Astrocyte of the cerebellum (primary cell): ENCODE measurements around the gene BCAT1.

Experiments used
- DNase-seq: peaks from one replicate; pipeline ENCODE4 v3.0.0-alpha.2; 2011; ENCODE audit warnings: low read depth
- H3K4me3 ChIP-seq: 2 replicates; pipeline ENCODE4 v1.5.1; 2011; ENCODE audit warnings: mild to moderate bottlenecking, low read depth, low read length, moderate library complexity
- in situ Hi-C: cut with HindIII; loops from 2 replicates; pipeline ENCODE4 v1.10.0; 2017; ENCODE audit warnings: low sequenced_read_pairs
- TF ChIP-seq, protein P1 (sequence below): IDR thresholded peaks from 2 replicates; pipeline ENCODE4 v1.5.1; 2012; ENCODE audit warnings: low read length, low read depth, moderate library complexity, mild to moderate bottlenecking; ENCODE audit errors: missing control alignments

BCAT1 gene

DNA sequence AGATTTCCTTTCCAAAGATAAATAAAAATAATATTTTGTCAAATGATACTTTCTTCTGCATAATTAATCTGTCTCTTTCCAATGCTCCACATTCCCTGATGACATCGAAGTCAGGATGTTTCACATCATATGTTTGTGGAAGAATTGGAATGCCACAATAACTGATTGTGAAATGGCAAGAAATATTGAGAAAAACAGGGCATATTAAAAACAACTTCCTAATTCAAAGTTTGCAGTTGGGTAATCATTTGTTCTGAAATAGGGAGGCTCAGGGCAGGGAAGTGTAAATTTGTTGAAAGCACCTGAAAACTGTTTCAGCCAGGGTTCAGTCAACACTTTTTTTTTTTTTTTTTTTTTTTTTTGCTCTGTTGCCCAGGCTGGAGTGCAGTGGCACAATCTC is 50.7 kb downstream of the BCAT1 start:
- no peak for DNase-seq
- TF ChIP-seq, protein P1, sequence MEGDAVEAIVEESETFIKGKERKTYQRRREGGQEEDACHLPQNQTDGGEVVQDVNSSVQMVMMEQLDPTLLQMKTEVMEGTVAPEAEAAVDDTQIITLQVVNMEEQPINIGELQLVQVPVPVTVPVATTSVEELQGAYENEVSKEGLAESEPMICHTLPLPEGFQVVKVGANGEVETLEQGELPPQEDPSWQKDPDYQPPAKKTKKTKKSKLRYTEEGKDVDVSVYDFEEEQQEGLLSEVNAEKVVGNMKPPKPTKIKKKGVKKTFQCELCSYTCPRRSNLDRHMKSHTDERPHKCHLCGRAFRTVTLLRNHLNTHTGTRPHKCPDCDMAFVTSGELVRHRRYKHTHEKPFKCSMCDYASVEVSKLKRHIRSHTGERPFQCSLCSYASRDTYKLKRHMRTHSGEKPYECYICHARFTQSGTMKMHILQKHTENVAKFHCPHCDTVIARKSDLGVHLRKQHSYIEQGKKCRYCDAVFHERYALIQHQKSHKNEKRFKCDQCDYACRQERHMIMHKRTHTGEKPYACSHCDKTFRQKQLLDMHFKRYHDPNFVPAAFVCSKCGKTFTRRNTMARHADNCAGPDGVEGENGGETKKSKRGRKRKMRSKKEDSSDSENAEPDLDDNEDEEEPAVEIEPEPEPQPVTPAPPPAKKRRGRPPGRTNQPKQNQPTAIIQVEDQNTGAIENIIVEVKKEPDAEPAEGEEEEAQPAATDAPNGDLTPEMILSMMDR, result no peak
- in situ Hi-C loops, result no loop called here
- no peak overlapping the region for H3K4me3 ChIP-seq

DNA sequence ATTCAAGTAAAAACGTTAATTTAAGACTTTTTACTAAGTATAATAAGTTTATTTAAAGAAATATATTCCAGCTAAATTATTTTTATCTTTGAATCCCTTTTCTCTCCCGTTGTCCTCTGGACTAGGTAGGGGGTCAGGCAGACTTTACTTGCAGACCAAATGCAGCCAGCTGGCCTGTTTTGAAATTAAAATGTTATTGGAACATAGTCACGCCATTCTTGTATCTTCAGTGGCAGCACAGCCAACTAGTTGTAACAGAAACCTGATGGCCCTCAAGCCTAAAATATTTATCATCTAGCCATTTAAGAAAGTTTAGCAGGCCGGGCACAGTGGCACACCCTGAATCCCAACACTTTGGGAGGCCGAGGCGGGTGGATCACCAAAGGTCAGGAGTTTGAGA is 52.7 kb downstream of the BCAT1 start:
- no peak overlapping the region for H3K4me3 ChIP-seq
- in situ Hi-C loops, result no loop called here
- TF ChIP-seq, protein P1, result no peak
- DNase-seq, result no peak

DNA sequence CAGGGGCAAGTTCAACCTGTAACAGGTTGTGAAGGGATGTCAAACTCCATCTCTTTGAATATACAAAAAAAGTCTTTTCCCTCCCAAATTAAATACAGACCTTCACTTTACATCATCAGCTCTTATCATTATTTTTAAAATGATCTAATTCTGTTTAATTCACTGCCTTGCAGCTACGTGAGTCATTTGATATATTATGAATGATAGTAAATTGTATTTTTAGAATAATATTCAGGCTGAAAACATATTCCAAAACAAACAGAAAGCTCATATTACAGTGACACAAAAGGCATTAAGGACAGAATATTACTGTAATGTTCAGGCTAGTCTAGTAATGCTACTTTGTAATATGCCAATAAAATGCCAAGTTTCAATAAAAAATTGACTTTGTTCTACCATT is 53.3 kb downstream of the BCAT1 start:
- no peak overlapping the region for H3K4me3 ChIP-seq
- TF ChIP-seq, protein P1, result no peak
- DNase-seq, result no peak
- in situ Hi-C loops, result no loop called here

DNA sequence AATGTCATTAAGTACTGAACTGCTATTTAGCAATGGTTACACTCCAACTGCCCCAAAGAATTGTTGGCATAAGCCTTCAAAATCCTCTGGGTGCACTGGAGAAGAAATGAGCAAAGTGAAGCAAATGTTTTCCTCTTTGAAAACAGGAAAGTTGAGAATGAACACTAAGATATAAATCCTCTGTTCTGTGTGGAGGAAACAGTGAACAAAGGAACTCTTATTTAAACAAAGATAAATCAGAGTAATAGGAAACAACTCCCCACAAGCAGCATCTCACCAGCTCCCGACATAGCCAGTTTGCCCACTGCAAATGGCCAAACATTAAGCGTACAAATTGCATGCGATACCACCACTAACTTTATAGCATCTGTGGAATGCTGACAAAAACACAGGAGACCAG is 54.0 kb downstream of the BCAT1 start:
- H3K4me3 ChIP-seq, result no peak overlapping the region
- no peak for DNase-seq
- in situ Hi-C loops, result no loop called here

DNA sequence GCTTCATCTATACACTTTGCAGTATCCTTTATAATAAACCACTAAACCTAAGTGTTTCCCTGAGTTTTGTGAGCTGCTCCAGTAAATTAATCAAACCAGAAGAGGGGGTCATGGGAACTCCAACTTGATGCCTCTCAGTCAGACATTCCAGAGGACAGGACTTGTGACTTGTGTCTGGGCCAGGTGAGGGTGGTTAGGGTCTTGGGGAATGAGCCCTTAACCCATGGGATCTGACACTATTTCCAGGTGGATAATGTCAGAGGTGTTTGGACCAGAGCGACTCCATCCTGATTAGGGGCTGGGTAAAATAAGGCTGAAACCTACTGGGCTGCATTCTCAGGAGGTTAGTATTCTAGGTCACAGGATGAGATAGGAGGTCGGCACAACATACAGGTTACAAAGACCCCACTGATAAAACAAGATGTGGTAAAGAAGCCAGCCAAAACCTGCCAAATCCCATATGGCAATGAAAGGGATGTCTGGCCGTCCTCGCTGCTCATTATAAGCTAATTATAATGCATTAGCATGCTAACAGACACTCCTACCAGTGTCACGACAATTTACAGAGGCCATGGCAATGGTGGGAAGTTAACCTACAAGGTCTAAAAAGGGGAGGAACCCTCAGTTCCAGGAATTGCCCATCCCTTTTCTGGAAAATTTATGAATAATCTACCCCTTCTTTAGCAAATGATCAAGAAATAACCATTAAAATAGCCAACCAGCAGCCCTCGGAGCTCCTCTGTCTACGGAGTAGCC is 58.7 kb downstream of the BCAT1 start:
- no peak for DNase-seq
- no peak overlapping the region for H3K4me3 ChIP-seq
- TF ChIP-seq, protein P1, result no peak
- in situ Hi-C loops, result no loop called here

More for the DNA sequence above, 54.0 kb downstream of the BCAT1 start:
- TF ChIP-seq, protein P1, result no peak

DNA sequence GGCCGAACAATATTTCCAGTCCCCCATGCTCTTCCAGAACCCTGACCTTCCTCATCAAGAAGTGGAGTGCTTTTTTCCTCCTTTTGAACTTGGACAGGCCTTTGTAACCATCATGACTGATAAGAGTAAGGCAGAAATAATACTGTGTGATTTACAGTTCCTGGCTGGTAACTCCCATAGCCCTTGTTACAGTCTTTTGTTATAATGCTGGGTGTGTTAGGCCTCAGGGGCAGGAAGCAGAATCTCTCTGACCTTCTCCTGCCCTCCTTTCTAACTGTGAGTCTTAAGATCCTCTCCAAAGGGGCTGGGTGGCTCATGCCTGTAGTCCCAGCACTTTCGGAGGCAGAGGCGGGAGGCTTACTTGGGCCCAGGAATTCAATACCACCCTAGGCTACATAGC is 59.5 kb downstream of the BCAT1 start:
- in situ Hi-C loops, result no loop called here
- DNase-seq, result no peak
- H3K4me3 ChIP-seq, result no peak overlapping the region
- TF ChIP-seq, protein P1, result no peak
